Sigmoid colon (tissue), 7 donors: ENCODE results near the gene MTUS2. TPM values are rescaled to one million over a fixed set of nuclear protein-coding genes. Genes with fewer than 3 reads are reported as not detected.

Experiments
- DNase-seq: peaks from one replicate; pipeline ENCODE4 v3.0.0-alpha.2; 2019
- H3K27ac ChIP-seq, 4 donors: fragments of 200-600 bp; sonication (generic); one replicate each; pipeline ENCODE4 v1.5.1; 2016 to 2019; ENCODE audit warnings: mild to moderate bottlenecking in 1 of 4
- H3K27me3 ChIP-seq, 3 donors: fragments of 200-600 bp; sonication (generic); one replicate each; pipeline ENCODE4 v1.5.1; 2019; ENCODE audit warnings: mild to moderate bottlenecking in 1 of 3
- H3K36me3 ChIP-seq, 4 donors: fragments of 200-600 bp; sonication (generic); one replicate each; pipeline ENCODE4 v1.5.1; 2016 to 2019
- H3K4me1 ChIP-seq, 4 donors: fragments of 200-600 bp; sonication (generic); one replicate each; pipeline ENCODE4 v1.5.1; 2017 to 2019
- H3K4me3 ChIP-seq, 4 donors: fragments of 200-600 bp; sonication (generic); one replicate each; pipeline ENCODE4 v1.5.1; 2017 to 2019; ENCODE audit warnings: mild to moderate bottlenecking in 2 of 4, moderate library complexity in 1 of 4
- H3K9me3 ChIP-seq, 4 donors: fragments of 200-600 bp in 3 of 4; sonication (generic) in 3 of 4; one replicate each; pipeline versions ENCODE4 v1.5.1 to v1.6.1; 2013 to 2019
- CTCF ChIP-seq, 4 experiments: fragments of 450-650 bp in 3 of 4; fragments of 200-600 bp in 1 of 4; IDR thresholded peaks; one replicate each; pipeline ENCODE4 v1.5.1; 2016 to 2019; ENCODE audit warnings: antibody characterized with exemption in 4 of 4, mild to moderate bottlenecking in 3 of 4, moderate library complexity in 2 of 4
- EP300 ChIP-seq, 4 donors: sonication (generic); formaldehyde crosslinking; IDR thresholded peaks; one replicate each; pipeline ENCODE4 v1.6.1; 2017; ENCODE audit warnings: antibody characterized with exemption in 4 of 4
- POLR2A ChIP-seq, 2 donors: fragments of 450-650 bp; IDR thresholded peaks; one replicate each; pipeline ENCODE4 v1.6.1; 2016; ENCODE audit warnings: antibody characterized with exemption in 2 of 2, mild to moderate bottlenecking in 2 of 2, moderate library complexity in 2 of 2
- POLR2AphosphoS5 ChIP-seq, 4 donors: sonication (generic); formaldehyde crosslinking; IDR thresholded peaks; one replicate each; pipeline ENCODE4 v1.6.1; 2017; ENCODE audit warnings: antibody characterized with exemption in 4 of 4
- WGBS, 2 donors: extraction: QIAGEN DNeasy Blood & Tissue Kit; methylation state at CpG; one replicate each; pipeline ENCODE4 v1.1.7; 2013; 5-methylcytosine and 5-hydroxymethylcytosine counted together
- intact Hi-C: fragments of 100-400 bp; cut with DNase I; formaldehyde crosslinking; loops from one replicate; pipeline ENCODE4 v1.15.1; 2023
- polyA plus RNA-seq, 3 donors: library from polyadenylated mRNA; stranded (reverse); fragments of 200-250 nt; gene quantifications; one replicate each; pipeline ENCODE4 v1.2.3, GENCODE V29; 2013
- total RNA-seq, 4 donors: library from RNA; depleted of rRNA; stranded (reverse); fragments of >200 nt; gene quantifications; one replicate each; pipeline ENCODE4 v1.1.0, GENCODE V29; 2016
- donor health status: healthy with polysubstance abuse.
- donor health status: Bipolar disorder and iron deficiency.
- donor health status: healthy.

Gene MTUS2
- total and polyA plus RNA-seq, 7 donors = 0.23 to 2.2 (median 0.85) TPM; not detected in 1

- TF ChIP-seq POLR2AphosphoS5 (IDR thresholded peaks at IDR 0.05) (no peak), CTCF (IDR thresholded peaks at IDR 0.05) (no peak)
- WGBS, 2 donors = 48 to 57% methylated on average over 2 of the region's 2 CpGs
- intact Hi-C loops = no loop called here
- peaks cover 0 to 7% (median 1%) of the 10 kb centered on the region in 4 donors for H3K9me3 ChIP-seq
- no peaks in the 10 kb centered on the region for H3K27me3 ChIP-seq
- no peak for DNase-seq
- no peak overlapping the region for H3K4me3 ChIP-seq
- no peaks in the 10 kb centered on the region for H3K4me1 ChIP-seq
- H3K36me3 ChIP-seq = no peaks in the 10 kb centered on the region
- no peak overlapping the region for H3K27ac ChIP-seq
Observed at GRCh38 chr13:28872427-28873176, 52.5 kb downstream of the MTUS2 start.

GRCh38 chr13:28875846-28876615 is 55.9 kb downstream of the MTUS2 start:
- WGBS, 2 donors = 87 to 91% methylated on average over 6 of the region's 6 CpGs
- H3K36me3 ChIP-seq = no peaks in the 10 kb centered on the region
- intact Hi-C loops = no loop called here

GRCh38 chr13:28877408-28877807 is 57.3 kb downstream of the MTUS2 start:
- TF ChIP-seq POLR2A (IDR thresholded peaks at IDR 0.05) (no peak), POLR2AphosphoS5 (IDR thresholded peaks at IDR 0.05) (no peak), EP300 (IDR thresholded peaks at IDR 0.05) (no peak), CTCF (IDR thresholded peaks at IDR 0.05) (no peak)
- intact Hi-C loops = no loop called here
- Histone ChIP-seq H3K4me3 (no peak overlapping the region), H3K4me1 (no peaks in the 10 kb centered on the region), H3K27me3 (no peaks in the 10 kb centered on the region), H3K9me3 (peaks cover 0 to 6% (median 0%) of the 10 kb centered on the region in 4 donors), H3K27ac (no peak overlapping the region), H3K36me3 (no peaks in the 10 kb centered on the region)
- DNase-seq = no peak
- 77 to 83% methylated on average over 4 of the region's 4 CpGs for WGBS, 2 donors

More at GRCh38 chr13:28875846-28876615, 55.9 kb downstream of the MTUS2 start:
- Histone ChIP-seq H3K27ac (no peak overlapping the region), H3K4me3 (no peak overlapping the region), H3K27me3 (no peaks in the 10 kb centered on the region), H3K4me1 (no peaks in the 10 kb centered on the region), H3K9me3 (peaks cover 0 to 7% (median 1%) of the 10 kb centered on the region in 4 donors)
- TF ChIP-seq EP300 (IDR thresholded peaks at IDR 0.05) (no peak), CTCF (IDR thresholded peaks at IDR 0.05) (no peak), POLR2A (IDR thresholded peaks at IDR 0.05) (no peak), POLR2AphosphoS5 (IDR thresholded peaks at IDR 0.05) (no peak)
- DNase-seq = no peak

- no peak for DNase-seq
- H3K27me3 ChIP-seq = no peaks in the 10 kb centered on the region
- no peak overlapping the region for H3K4me3 ChIP-seq
- H3K4me1 ChIP-seq = no peaks in the 10 kb centered on the region
- H3K9me3 ChIP-seq = no peaks in the 10 kb centered on the region
- H3K27ac ChIP-seq = no peak overlapping the region
- intact Hi-C loops = no loop called here
- H3K36me3 ChIP-seq = no peaks in the 10 kb centered on the region
- TF ChIP-seq POLR2A (IDR thresholded peaks at IDR 0.05) (no peak), EP300 (IDR thresholded peaks at IDR 0.05) (no peak), CTCF (IDR thresholded peaks at IDR 0.05) (no peak), POLR2AphosphoS5 (IDR thresholded peaks at IDR 0.05) (no peak)
- 13 to 48% methylated on average over 4 of the region's 4 CpGs for WGBS, 2 donors
Observed at GRCh38 chr13:28885181-28885580, 65.0 kb downstream of the MTUS2 start.
